Inflammatory macrophage (primary cell): ENCODE measurements around the gene TBC1D2.
"Not testable (repeated sequence)": the region's sequence is repeated elsewhere in the genome, so short reads cannot be mapped to it uniquely, and the experiment has no call there.

ENCODE experiments used
- DNase-seq, 2 donors: peaks; one replicate each; pipeline ENCODE4 v3.0.0-alpha.2; 2020 to 2022

The TBC1D2 gene

GRCh38 chr9:98272083-98272482, 16.6 kb upstream of the TBC1D2 start:
- DNase-seq = no peak

GRCh38 chr9:98271479-98271878, 16.0 kb upstream of the TBC1D2 start:
- no peak for DNase-seq

GRCh38 chr9:98270284-98270683, 14.8 kb upstream of the TBC1D2 start:
- not testable (repeated sequence) for DNase-seq

GRCh38 chr9:98269652-98270051, 14.2 kb upstream of the TBC1D2 start:
- not testable (repeated sequence) for DNase-seq

- DNase-seq = not testable (repeated sequence)
These were observed 12.1 kb upstream of the TBC1D2 start for GRCh38 chr9:98267556-98267955.

- DNase-seq = no peak
These were observed 9.1 kb upstream of the TBC1D2 start for GRCh38 chr9:98264516-98264915.

- peak; percentile 81 to 86 for DNase-seq
These were observed 8.3 kb upstream of the TBC1D2 start for GRCh38 chr9:98263482-98264357.

GRCh38 chr9:98263080-98263479, 7.6 kb upstream of the TBC1D2 start:
- DNase-seq = no peak

- DNase-seq = no peak
These were observed 6.6 kb upstream of the TBC1D2 start for GRCh38 chr9:98262056-98262455.

- DNase-seq = no peak
These were observed 5.2 kb upstream of the TBC1D2 start for GRCh38 chr9:98260635-98261034.

- DNase-seq = no peak
These were observed 4.3 kb upstream of the TBC1D2 start for GRCh38 chr9:98259791-98260190.

GRCh38 chr9:98256756-98257155, 1.3 kb upstream of the TBC1D2 start:
- peak; percentile 39 to 51 for DNase-seq

GRCh38 chr9:98255061-98255577, 330 bp downstream of the TBC1D2 start:
- peak; percentile 57 to 66 for DNase-seq

GRCh38 chr9:98254228-98255060, 1.0 kb downstream of the TBC1D2 start:
- DNase-seq = peak in 1 of 2 donors; percentile 22

GRCh38 chr9:98253565-98253964, 1.9 kb downstream of the TBC1D2 start:
- DNase-seq = peak in 1 of 2 donors; percentile 30

GRCh38 chr9:98251551-98251950, 3.9 kb downstream of the TBC1D2 start:
- peak in 1 of 2 donors; percentile 25 for DNase-seq

GRCh38 chr9:98249771-98250170, 5.7 kb downstream of the TBC1D2 start:
- DNase-seq = no peak

GRCh38 chr9:98248737-98249474, 6.5 kb downstream of the TBC1D2 start:
- DNase-seq = peak; percentile 97 to 99

GRCh38 chr9:98247831-98248657, 7.4 kb downstream of the TBC1D2 start:
- DNase-seq = peak; percentile 85 to 87

- DNase-seq = no peak
These were observed 13.0 kb downstream of the TBC1D2 start for GRCh38 chr9:98242426-98242825.
